GM12878 (cell line): ENCODE data around the gene PCK1. TPM values are rescaled to one million over a fixed set of nuclear protein-coding genes. Genes with fewer than 3 reads are reported as not detected.

Experiments
- ATAC-seq: fragments of 200-7000 bp; cut with Tn5 transposase; 3 replicates; pipeline ENCODE4 v1.9.1; 2020; ENCODE audit warnings: mild to moderate bottlenecking, moderate library complexity
- BruUV-seq: library from RNA; stranded (reverse); fragments of 400-500 nt; replicated peaks from 2 replicates; lab custom pipeline; 2021; lab: Mats Ljungman, UMichigan
- CTCF ChIA-PET: fragments of 300-600 bp; sonication (Branson Sonifier 250); formaldehyde crosslinking; extraction: SDS; loops from one replicate; lab custom pipeline; 2021; ENCODE audit warnings: inconsistent platforms; lab: Yijun Ruan, JAX
- POLR2A ChIA-PET: fragments of 350-600 bp; formaldehyde crosslinking; extraction: SDS; loops from one replicate; lab custom pipeline; 2021; ENCODE audit warnings: inconsistent platforms; lab: Charles Lee
- RAD21 ChIA-PET: fragments of 300-600 bp; sonication (Branson Sonifier 250); formaldehyde crosslinking; loops from one replicate; lab custom pipeline; 2023; ENCODE audit warnings: antibody characterized with exemption; ENCODE audit not compliant: unreplicated experiment; lab: Charles Lee
- SMC1A ChIA-PET: fragments of 300-600 bp; sonication (Branson Sonifier 250); formaldehyde crosslinking; loops from one replicate; lab custom pipeline; 2023; ENCODE audit not compliant: unreplicated experiment, uncharacterized antibody; lab: Charles Lee
- DNase-seq: peaks from one replicate; pipeline ENCODE4 v3.0.0-alpha.2; 2011; ENCODE audit warnings: low read depth, low spot score
- FAIRE-seq: peaks from 3 replicates; lab custom pipeline; 2011; peaks lifted over from hg19 to GRCh38; lab: Jason Lieb, UNC
- H2AFZ ChIP-seq: 2 replicates; pipeline ENCODE4 v1.6.0; 2011; ENCODE audit warnings: low read depth, low read length, control low read depth; ENCODE audit not compliant: control insufficient read depth
- H3K27ac ChIP-seq: 2 replicates; pipeline ENCODE4 v1.5.1; 2011; ENCODE audit warnings: control low read depth; ENCODE audit not compliant: control insufficient read depth, insufficient read depth
- H3K27me3 ChIP-seq, 2 experiments: replicated peaks in 1 of 2; 2 replicates each; pipeline versions ENCODE4 v1.6.0 to v1.6.1; 2011; ENCODE audit warnings: low read length in 1 of 2; ENCODE audit not compliant: control insufficient read depth in 2 of 2, insufficient read depth in 2 of 2
- H3K36me3 ChIP-seq, 2 experiments: 2 replicates each; pipeline ENCODE4 v1.5.1; 2011; ENCODE audit warnings: low read length in 1 of 2; ENCODE audit not compliant: control insufficient read depth in 2 of 2, insufficient read depth in 2 of 2
- H3K4me1 ChIP-seq: 2 replicates; pipeline ENCODE4 v1.6.1; 2011; ENCODE audit warnings: mild to moderate bottlenecking, low read length, moderate library complexity, mixed read lengths; ENCODE audit not compliant: control insufficient read depth, insufficient read depth
- H3K4me2 ChIP-seq: 2 replicates; pipeline ENCODE4 v1.6.0; 2011; ENCODE audit warnings: control low read depth; ENCODE audit not compliant: control insufficient read depth, insufficient read depth
- H3K4me3 ChIP-seq: fragments of 200-600 bp; sonication (generic); 2 replicates; pipeline ENCODE4 v1.5.1; 2016
- H3K79me2 ChIP-seq: 2 replicates; pipeline ENCODE4 v1.6.0; 2011; ENCODE audit warnings: low read length; ENCODE audit not compliant: control insufficient read depth, insufficient read depth
- H3K9ac ChIP-seq: 2 replicates; pipeline ENCODE4 v1.8.0; 2011; ENCODE audit warnings: low read length, control low read depth, mixed read lengths; ENCODE audit not compliant: control insufficient read depth, insufficient read depth
- H3K9me3 ChIP-seq: replicated peaks from 3 replicates; pipeline ENCODE4 v1.5.1; 2011; ENCODE audit warnings: mild to moderate bottlenecking, low read length; ENCODE audit not compliant: control insufficient read depth, insufficient read depth
- H4K20me1 ChIP-seq: 2 replicates; pipeline ENCODE4 v1.6.0; 2011; ENCODE audit not compliant: control insufficient read depth, insufficient read depth
- CBX5 ChIP-seq: sonication (generic); IDR thresholded peaks from 2 replicates; pipeline ENCODE4 v1.6.1; 2016; ENCODE audit warnings: low read depth, moderate library complexity, mild to moderate bottlenecking, inconsistent platforms
- CHD1 ChIP-seq: IDR thresholded peaks from 2 replicates; pipeline ENCODE4 v1.6.1; 2012; ENCODE audit warnings: low read depth, low read length, improper control_type of control experiment
- FOXM1 ChIP-seq: IDR thresholded peaks from 2 replicates; pipeline ENCODE4 v1.6.1; 2012; ENCODE audit warnings: low read depth, mild to moderate bottlenecking, inconsistent platforms, low read length, moderate library complexity
- MEF2A ChIP-seq: IDR thresholded peaks from 2 replicates; pipeline ENCODE4 v1.6.1; 2011; ENCODE audit warnings: low read depth, mild to moderate bottlenecking, low read length, moderate library complexity; ENCODE audit not compliant: insufficient read depth
- PAX8 ChIP-seq: fragments of 450-650 bp; IDR thresholded peaks from 2 replicates; pipeline ENCODE4 v1.6.1; 2017; ENCODE audit warnings: mild to moderate bottlenecking, moderate library complexity
- POU2F2 ChIP-seq: IDR thresholded peaks from 3 replicates; pipeline ENCODE4 v1.6.1; 2011; ENCODE audit warnings: low read depth, mild to moderate bottlenecking, low read length, borderline replicate concordance
- SMAD5 ChIP-seq: IDR thresholded peaks from 2 replicates; pipeline ENCODE4 v1.6.1; 2016; ENCODE audit warnings: antibody characterized with exemption, low read depth
- SMARCA5 ChIP-seq: fragments of 450-650 bp; IDR thresholded peaks from 2 replicates; pipeline ENCODE4 v1.6.1; 2017; ENCODE audit warnings: mild to moderate bottlenecking
- STAT1 ChIP-seq: fragments of 450-650 bp; conservative IDR thresholded peaks from 2 replicates; pipeline ENCODE4 v1.6.1; 2014; ENCODE audit warnings: antibody characterized with exemption, mild to moderate bottlenecking
- TAF1 ChIP-seq: IDR thresholded peaks from 2 replicates; pipeline ENCODE4 v1.6.1; 2011; ENCODE audit warnings: mild to moderate bottlenecking, low read depth, low read length, borderline replicate concordance
- WGBS: methylation state at CpG from one replicate; pipeline ENCODE4 v1.1.6; 2016; ENCODE audit warnings: low lambda C conversion rate; ENCODE audit not compliant: insufficient replicate concordance, insufficient coverage; ENCODE audit errors: missing lambda C conversion rate; 5-methylcytosine and 5-hydroxymethylcytosine counted together
- in situ Hi-C: fragments of 300-500 bp; cut with MboI; formaldehyde crosslinking; loops from 9 replicates; pipeline ENCODE4 v1.14.3; 2018; ENCODE audit warnings: mixed read lengths
- intact Hi-C: fragments of 100-400 bp; cut with micrococcal nuclease; formaldehyde crosslinking; loops from one replicate; pipeline ENCODE4 v1.14.2; 2022; ENCODE audit not compliant: unreplicated experiment
- polyA plus RNA-seq, 11 experiments: library from polyadenylated mRNA; depleted of rRNA in 4 of 11; unstranded in 6 of 11; stranded (reverse) in 5 of 11; fragments of >200 nt; fragmentation: Nextera tagmentation in 4 of 11; fragmentation: Illumina TruSeq in 1 of 11; extraction: Ambion mirVana in 4 of 11; extraction: Trizol in 1 of 11; gene quantifications; 1 replicate in 1 of 11; 2 replicates in 10 of 11; pipeline versions ENCODE4 v1.2.1 to v1.2.3, GENCODE V29; 2011 to 2016; ENCODE audit warnings: inconsistent platforms in 2 of 11, missing spikeins in 2 of 11, low read depth in 1 of 11
- total RNA-seq, 4 experiments: library from RNA; depleted of rRNA in 3 of 4; stranded (reverse); fragments of >200 nt in 3 of 4; fragmentation: Illumina TruSeq in 1 of 4; extraction: Trizol in 1 of 4; gene quantifications; 2 replicates each; pipeline versions ENCODE4 v1.2.1 to v1.2.3, GENCODE V29; 2013 to 2021
- TF ChIP-seq, protein P1 (sequence below): fragments of 150-350 bp; IDR thresholded peaks from 2 replicates; pipeline ENCODE4 v1.6.1; 2016; ENCODE audit warnings: low read depth, low read length
- TF ChIP-seq, protein P2 (sequence below): IDR thresholded peaks from 2 replicates; pipeline ENCODE4 v1.6.1; 2012; ENCODE audit warnings: low read depth, low read length, improper control_type of control experiment
- TF ChIP-seq, protein P3 (sequence below): fragments of 450-650 bp; IDR thresholded peaks from 2 replicates; pipeline ENCODE4 v1.6.1; 2017; ENCODE audit warnings: mild to moderate bottlenecking
- TF ChIP-seq, protein P4 (sequence below): fragments of 450-650 bp; IDR thresholded peaks from 2 replicates; pipeline ENCODE4 v1.6.1; 2014; ENCODE audit warnings: mild to moderate bottlenecking
- TF ChIP-seq, protein P5 (sequence below): IDR thresholded peaks from 2 replicates; pipeline ENCODE4 v1.6.1; 2011; ENCODE audit warnings: low read depth, low read length, improper control_type of control experiment, borderline replicate concordance

The PCK1 gene
- total and polyA plus RNA-seq, 10 of the 15 experiments (the other 5 are each of a cell fraction or from before 2014, with no cell fraction given), result 0.02 to 0.33 (median 0.09) TPM; not detected in 5

GRCh38 chr20:57543754-57544153, 17.2 kb upstream of the PCK1 start (continued):
- TF ChIP-seq SMAD5 (no peak), TAF1 (no peak)
- TF ChIP-seq, protein P1, sequence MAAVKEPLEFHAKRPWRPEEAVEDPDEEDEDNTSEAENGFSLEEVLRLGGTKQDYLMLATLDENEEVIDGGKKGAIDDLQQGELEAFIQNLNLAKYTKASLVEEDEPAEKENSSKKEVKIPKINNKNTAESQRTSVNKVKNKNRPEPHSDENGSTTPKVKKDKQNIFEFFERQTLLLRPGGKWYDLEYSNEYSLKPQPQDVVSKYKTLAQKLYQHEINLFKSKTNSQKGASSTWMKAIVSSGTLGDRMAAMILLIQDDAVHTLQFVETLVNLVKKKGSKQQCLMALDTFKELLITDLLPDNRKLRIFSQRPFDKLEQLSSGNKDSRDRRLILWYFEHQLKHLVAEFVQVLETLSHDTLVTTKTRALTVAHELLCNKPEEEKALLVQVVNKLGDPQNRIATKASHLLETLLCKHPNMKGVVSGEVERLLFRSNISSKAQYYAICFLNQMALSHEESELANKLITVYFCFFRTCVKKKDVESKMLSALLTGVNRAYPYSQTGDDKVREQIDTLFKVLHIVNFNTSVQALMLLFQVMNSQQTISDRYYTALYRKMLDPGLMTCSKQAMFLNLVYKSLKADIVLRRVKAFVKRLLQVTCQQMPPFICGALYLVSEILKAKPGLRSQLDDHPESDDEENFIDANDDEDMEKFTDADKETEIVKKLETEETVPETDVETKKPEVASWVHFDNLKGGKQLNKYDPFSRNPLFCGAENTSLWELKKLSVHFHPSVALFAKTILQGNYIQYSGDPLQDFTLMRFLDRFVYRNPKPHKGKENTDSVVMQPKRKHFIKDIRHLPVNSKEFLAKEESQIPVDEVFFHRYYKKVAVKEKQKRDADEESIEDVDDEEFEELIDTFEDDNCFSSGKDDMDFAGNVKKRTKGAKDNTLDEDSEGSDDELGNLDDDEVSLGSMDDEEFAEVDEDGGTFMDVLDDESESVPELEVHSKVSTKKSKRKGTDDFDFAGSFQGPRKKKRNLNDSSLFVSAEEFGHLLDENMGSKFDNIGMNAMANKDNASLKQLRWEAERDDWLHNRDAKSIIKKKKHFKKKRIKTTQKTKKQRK, result no peak
- TF ChIP-seq, protein P2, sequence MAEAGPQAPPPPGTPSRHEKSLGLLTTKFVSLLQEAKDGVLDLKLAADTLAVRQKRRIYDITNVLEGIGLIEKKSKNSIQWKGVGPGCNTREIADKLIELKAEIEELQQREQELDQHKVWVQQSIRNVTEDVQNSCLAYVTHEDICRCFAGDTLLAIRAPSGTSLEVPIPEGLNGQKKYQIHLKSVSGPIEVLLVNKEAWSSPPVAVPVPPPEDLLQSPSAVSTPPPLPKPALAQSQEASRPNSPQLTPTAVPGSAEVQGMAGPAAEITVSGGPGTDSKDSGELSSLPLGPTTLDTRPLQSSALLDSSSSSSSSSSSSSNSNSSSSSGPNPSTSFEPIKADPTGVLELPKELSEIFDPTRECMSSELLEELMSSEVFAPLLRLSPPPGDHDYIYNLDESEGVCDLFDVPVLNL, result no peak

DNA sequence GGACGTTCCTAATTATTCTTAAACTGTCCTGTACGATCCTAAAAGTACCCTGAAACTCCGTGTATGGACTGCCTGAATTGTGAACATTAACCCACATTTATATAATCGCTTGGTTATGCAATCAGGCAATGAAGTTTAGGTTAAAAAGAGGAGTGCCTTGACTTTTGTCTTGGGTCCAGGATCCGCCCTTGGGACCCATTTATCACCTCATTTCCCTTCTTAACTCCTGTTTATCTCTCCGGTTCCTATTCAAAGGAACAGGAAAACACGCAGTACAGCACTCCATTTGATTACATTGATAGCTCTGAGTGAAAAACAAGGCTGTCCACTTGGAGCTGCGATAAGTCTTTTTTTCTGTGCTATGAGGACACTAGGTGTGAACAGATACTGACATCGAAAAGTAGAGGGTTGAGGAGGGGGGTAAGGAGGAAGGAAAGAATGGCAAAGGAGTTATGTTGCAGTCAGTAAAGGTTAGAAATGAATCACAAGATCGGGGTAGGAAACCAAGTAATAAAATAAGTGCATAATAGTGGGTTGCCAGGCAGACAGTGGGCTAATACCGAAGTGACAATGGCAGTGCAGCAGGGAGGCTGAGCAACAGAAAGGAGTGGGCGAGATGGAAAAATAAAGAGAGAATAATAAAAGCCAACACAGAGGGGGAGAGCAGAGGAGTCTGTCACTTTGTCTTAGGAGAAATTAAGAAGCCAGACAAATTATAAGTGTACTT, 15.9 kb upstream of the PCK1 start:
- POLR2A ChIA-PET, result no interaction called here
- no peak for DNase-seq
- SMC1A ChIA-PET, result no interaction called here
- intact Hi-C loops, result no loop called here
- no peaks in the 10 kb centered on the region for H3K9me3 ChIP-seq
- peaks cover 0 to 4% of the 10 kb centered on the region in 2 experiments for H3K27me3 ChIP-seq
- no peaks in the 10 kb centered on the region for H3K36me3 ChIP-seq
- RAD21 ChIA-PET, result no interaction called here
- CTCF ChIA-PET, result no interaction called here
- ATAC-seq, result no peak
- H3K4me1 ChIP-seq, result no peaks in the 10 kb centered on the region
- H3K27ac ChIP-seq, result no peak overlapping the region
- H3K79me2 ChIP-seq, result no peaks in the 10 kb centered on the region
- H4K20me1 ChIP-seq, result no peaks in the 10 kb centered on the region
- H3K4me2 ChIP-seq, result no peak overlapping the region
- in situ Hi-C loops, result no loop called here
- H2AFZ ChIP-seq, result no peak overlapping the region
- WGBS, result 10% methylated on average over 12 of the region's 12 CpGs
- no peak overlapping the region for H3K4me3 ChIP-seq
- H3K9ac ChIP-seq, result no peak overlapping the region
- no TSS peak for BruUV-seq
- FAIRE-seq, result no peak
- TF ChIP-seq, protein P3, sequence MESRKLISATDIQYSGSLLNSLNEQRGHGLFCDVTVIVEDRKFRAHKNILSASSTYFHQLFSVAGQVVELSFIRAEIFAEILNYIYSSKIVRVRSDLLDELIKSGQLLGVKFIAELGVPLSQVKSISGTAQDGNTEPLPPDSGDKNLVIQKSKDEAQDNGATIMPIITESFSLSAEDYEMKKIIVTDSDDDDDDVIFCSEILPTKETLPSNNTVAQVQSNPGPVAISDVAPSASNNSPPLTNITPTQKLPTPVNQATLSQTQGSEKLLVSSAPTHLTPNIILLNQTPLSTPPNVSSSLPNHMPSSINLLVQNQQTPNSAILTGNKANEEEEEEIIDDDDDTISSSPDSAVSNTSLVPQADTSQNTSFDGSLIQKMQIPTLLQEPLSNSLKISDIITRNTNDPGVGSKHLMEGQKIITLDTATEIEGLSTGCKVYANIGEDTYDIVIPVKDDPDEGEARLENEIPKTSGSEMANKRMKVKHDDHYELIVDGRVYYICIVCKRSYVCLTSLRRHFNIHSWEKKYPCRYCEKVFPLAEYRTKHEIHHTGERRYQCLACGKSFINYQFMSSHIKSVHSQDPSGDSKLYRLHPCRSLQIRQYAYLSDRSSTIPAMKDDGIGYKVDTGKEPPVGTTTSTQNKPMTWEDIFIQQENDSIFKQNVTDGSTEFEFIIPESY, result no peak
- TF ChIP-seq, protein P4, sequence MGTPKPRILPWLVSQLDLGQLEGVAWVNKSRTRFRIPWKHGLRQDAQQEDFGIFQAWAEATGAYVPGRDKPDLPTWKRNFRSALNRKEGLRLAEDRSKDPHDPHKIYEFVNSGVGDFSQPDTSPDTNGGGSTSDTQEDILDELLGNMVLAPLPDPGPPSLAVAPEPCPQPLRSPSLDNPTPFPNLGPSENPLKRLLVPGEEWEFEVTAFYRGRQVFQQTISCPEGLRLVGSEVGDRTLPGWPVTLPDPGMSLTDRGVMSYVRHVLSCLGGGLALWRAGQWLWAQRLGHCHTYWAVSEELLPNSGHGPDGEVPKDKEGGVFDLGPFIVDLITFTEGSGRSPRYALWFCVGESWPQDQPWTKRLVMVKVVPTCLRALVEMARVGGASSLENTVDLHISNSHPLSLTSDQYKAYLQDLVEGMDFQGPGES, result no peak
- TF ChIP-seq STAT1, result no peak
- no peak for TF ChIP-seq MEF2A
- no peak for TF ChIP-seq CBX5
- no peak for TF ChIP-seq POU2F2
- no peak for TF ChIP-seq CHD1
- TF ChIP-seq, protein P5, sequence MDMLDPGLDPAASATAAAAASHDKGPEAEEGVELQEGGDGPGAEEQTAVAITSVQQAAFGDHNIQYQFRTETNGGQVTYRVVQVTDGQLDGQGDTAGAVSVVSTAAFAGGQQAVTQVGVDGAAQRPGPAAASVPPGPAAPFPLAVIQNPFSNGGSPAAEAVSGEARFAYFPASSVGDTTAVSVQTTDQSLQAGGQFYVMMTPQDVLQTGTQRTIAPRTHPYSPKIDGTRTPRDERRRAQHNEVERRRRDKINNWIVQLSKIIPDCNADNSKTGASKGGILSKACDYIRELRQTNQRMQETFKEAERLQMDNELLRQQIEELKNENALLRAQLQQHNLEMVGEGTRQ, result no peak
- no peak for TF ChIP-seq SMARCA5
- no peak for TF ChIP-seq PAX8
- no peak for TF ChIP-seq FOXM1
